Liver (tissue), 3 donors: ENCODE results near the gene WDR3.

Experiments
- CTCF ChIP-seq: fragments of 150-350 bp; IDR thresholded peaks from 2 replicates; pipeline ENCODE4 v1.5.1; 2017; ENCODE audit warnings: improper control_type of control experiment, low read depth, low read length; ENCODE audit not compliant: missing input control
- GABPA ChIP-seq, 2 donors: IDR thresholded peaks in 1 of 2; conservative IDR thresholded peaks in 1 of 2; 2 replicates each; pipeline ENCODE4 v1.6.1; 2016; ENCODE audit warnings: antibody characterized with exemption in 2 of 2, mild to moderate bottlenecking in 1 of 2, moderate library complexity in 1 of 2
- HNF4G ChIP-seq: IDR thresholded peaks from 2 replicates; pipeline ENCODE4 v1.6.1; 2016; ENCODE audit warnings: antibody characterized with exemption
- JUND ChIP-seq, 2 donors: IDR thresholded peaks; 2 replicates each; pipeline ENCODE4 v1.6.1; 2016; ENCODE audit warnings: antibody characterized with exemption in 2 of 2
- RAD21 ChIP-seq, 2 donors: IDR thresholded peaks; 2 replicates each; pipeline ENCODE4 v1.6.1; 2016; ENCODE audit warnings: antibody characterized with exemption in 2 of 2, mild to moderate bottlenecking in 2 of 2
- SP1 ChIP-seq: IDR thresholded peaks from 2 replicates; pipeline ENCODE4 v1.6.1; 2018; ENCODE audit warnings: antibody characterized with exemption, mild to moderate bottlenecking
- TF ChIP-seq, protein P1 (sequence below): IDR thresholded peaks from 2 replicates; pipeline ENCODE4 v1.6.1; 2016; ENCODE audit warnings: antibody characterized with exemption, mild to moderate bottlenecking
- TF ChIP-seq, protein P2 (sequence below): IDR thresholded peaks from 2 replicates; pipeline ENCODE4 v1.6.1; 2016; ENCODE audit warnings: antibody characterized with exemption
- donor health status: healthy.
- donor health status: healthy.

DNA sequence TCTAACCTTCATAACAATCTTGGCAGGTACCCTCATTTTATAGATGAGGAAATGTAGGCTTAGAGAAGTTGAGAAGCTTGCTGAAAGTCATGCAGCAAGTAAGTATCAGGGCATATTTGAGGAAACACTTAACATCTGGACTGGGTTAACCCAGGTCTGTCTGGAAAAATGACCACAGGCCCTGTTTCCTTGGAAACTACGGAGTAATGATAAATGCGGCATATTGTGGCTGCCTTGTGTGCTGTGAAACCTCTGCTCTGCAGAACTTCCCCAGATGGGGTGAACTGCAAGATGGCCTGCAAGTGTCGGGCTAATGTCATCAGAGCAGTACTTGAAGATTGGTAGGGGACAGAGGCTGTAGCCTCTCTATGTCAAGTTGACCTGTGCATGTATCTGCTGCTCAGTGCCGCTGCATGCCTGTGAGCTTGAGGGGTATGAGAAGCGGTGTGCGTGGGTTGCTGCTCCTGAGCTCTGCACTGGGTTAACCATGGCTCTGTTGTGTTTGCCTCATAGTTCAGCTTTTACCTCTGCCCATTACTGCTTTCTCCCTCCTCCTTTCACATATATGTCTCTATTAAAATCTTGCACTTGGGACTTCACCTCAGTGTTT, 83.1 kb downstream of the WDR3 start:
- TF ChIP-seq SP1 = no peak
- TF ChIP-seq, protein P1, sequence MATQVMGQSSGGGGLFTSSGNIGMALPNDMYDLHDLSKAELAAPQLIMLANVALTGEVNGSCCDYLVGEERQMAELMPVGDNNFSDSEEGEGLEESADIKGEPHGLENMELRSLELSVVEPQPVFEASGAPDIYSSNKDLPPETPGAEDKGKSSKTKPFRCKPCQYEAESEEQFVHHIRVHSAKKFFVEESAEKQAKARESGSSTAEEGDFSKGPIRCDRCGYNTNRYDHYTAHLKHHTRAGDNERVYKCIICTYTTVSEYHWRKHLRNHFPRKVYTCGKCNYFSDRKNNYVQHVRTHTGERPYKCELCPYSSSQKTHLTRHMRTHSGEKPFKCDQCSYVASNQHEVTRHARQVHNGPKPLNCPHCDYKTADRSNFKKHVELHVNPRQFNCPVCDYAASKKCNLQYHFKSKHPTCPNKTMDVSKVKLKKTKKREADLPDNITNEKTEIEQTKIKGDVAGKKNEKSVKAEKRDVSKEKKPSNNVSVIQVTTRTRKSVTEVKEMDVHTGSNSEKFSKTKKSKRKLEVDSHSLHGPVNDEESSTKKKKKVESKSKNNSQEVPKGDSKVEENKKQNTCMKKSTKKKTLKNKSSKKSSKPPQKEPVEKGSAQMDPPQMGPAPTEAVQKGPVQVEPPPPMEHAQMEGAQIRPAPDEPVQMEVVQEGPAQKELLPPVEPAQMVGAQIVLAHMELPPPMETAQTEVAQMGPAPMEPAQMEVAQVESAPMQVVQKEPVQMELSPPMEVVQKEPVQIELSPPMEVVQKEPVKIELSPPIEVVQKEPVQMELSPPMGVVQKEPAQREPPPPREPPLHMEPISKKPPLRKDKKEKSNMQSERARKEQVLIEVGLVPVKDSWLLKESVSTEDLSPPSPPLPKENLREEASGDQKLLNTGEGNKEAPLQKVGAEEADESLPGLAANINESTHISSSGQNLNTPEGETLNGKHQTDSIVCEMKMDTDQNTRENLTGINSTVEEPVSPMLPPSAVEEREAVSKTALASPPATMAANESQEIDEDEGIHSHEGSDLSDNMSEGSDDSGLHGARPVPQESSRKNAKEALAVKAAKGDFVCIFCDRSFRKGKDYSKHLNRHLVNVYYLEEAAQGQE = no peak
- no peak for TF ChIP-seq CTCF
- no peak for TF ChIP-seq RAD21 (IDR thresholded peaks at IDR 0.05)
- TF ChIP-seq, protein P2, sequence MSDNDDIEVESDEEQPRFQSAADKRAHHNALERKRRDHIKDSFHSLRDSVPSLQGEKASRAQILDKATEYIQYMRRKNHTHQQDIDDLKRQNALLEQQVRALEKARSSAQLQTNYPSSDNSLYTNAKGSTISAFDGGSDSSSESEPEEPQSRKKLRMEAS = no peak
- TF ChIP-seq JUND (IDR thresholded peaks at IDR 0.05) = no peak
- no peak for TF ChIP-seq GABPA (IDR thresholded peaks at IDR 0.05 in 1 of 2, conservative IDR thresholded peaks at IDR 0.05 in 1 of 2)
- TF ChIP-seq HNF4G = no peak
